KBM-7 (cell line): ENCODE results near the gene MAD1L1.
"Not testable (repeated sequence)": the region's sequence is repeated elsewhere in the genome, so short reads cannot be mapped to it uniquely, and the experiment has no call there.

Source experiments
- DNase-seq: peaks from one replicate; pipeline ENCODE4 v3.0.0-alpha.2; 2015
- in situ Hi-C: fragments of 300-500 bp; cut with MboI; formaldehyde crosslinking; loops from 2 replicates; pipeline ENCODE4 v1.14.3; 2020; ENCODE audit warnings: low sequenced_read_pairs, low pct_unique_long_range_greater_than_20kb, mixed read lengths

The MAD1L1 gene

DNA sequence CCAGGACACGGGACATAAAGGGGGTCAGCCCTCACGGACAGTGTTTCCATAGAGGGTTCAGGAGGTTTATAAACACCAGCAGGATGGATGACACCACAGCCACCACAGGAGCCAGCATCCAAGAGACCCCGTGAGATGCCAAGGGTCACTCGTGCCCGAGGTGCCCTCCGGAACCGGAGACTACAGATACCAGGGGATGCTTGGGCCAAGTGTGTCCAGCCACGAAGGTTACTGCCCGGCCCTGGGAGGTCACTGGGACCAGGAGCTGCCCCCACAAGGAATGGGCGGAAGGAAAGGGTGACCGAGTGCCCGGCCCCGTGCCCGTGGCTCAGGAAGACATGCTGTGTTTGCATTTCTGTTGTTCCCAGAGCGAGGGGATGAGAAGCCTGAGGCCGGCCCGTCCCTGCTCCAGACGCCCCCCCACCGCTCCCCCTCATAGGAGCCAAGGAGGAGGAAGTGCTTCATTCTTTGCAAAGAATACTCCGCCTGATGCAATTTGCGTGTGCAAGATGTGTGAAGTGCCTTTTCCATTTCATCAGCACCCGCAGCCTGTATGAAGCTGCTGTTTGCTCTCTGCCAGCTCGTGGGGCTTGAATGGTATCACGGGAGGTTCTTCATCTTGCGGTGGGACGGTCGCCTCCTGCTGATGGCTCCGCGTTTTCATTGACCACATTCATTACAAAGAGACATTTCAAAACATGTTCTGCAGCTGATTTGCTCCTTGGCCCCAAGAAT, 386.2 kb downstream of the MAD1L1 start:
- no peak for DNase-seq
- in situ Hi-C loops, result no loop called here

DNA sequence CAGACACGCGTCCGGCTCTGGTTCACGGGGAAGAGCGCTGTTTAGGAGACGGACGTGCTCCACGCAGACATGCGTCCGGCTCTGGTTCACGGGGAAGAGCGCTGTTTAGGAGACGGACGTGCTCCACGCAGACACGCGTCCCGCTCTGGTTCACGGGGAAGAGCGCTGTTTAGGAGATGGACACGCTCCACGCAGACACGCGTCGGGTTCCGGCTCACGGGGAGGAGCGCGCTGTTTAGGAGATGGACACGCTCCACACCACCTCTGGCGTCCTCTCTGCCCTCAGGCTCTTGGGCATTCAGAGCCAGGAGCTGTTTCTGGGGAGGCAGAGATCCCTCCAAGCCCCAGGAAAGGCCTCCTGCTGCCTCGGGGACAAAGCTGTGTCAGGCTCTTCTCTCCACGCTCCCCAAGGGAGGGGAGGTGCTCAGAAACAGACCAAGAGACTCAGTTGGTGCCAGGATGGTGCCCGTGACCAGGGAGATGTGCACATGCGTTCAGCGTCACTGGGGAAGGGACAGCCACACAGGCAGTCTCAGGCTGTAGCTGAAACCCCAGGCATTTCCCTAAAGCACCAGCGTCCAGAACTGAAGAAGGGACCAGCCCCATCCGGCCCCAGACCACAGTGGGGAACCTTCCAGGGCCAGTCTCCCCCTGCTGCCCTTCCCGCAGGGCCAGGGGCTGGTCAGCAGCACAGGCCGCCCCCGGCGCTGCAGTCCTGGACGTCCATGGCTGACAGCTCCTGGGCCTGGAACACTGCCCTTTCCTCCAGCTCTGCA, 387.0 kb downstream of the MAD1L1 start:
- DNase-seq, result no peak
- in situ Hi-C loops, result no loop called here

DNA sequence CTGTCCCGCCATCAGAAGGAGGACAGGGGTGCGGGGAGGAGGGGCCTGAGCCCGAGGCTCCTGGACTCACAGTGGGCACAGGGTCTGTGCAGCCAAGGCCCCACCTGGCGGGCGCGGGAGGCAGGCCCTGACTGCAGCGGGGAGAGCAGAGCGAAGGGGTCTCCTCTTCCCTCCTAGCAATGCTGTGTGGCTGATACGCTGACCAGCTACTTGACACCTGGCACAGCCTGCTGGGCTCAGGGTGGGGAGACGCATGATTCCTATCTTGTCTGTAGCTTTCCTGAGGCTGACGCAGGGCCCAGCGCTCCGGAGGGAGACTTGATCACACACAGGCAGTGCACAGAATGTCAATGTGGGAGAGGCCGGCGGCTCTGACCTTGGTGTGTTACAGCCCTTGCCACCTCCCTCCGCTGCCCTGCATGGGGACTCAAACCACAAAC, 387.8 kb downstream of the MAD1L1 start:
- in situ Hi-C loops, result no loop called here
- DNase-seq, result no peak

DNA sequence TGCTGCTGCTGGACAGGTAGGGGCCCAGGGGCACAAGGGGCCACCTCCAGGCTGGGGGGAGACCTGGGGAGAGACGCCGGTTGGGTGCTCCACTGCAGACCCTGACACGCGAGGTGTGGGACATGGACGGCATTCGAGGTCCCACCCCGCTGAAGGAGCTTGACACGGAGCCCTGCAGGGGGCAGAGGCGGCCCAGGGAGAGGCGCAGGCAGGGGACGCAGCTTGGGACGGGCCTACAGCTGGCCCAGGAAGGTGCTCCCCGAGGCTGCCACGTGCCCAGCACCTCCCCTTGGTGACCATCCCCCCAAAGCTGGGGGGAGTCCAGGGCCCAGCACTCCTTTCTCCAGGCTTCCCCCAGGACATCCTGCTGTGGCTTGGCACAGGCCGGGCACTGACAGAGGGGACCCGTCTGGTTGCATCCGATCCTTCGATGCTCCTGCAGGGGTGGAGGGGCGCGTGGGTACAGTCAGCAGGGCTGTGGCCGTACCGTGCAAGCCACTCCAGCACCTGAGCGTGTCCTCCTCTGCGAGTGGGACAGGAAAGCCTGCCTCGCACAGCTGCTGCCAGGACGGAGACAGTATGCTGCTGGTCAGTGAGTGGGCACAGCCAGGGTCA, 388.3 kb downstream of the MAD1L1 start:
- in situ Hi-C loops, result no loop called here
- no peak for DNase-seq

DNA sequence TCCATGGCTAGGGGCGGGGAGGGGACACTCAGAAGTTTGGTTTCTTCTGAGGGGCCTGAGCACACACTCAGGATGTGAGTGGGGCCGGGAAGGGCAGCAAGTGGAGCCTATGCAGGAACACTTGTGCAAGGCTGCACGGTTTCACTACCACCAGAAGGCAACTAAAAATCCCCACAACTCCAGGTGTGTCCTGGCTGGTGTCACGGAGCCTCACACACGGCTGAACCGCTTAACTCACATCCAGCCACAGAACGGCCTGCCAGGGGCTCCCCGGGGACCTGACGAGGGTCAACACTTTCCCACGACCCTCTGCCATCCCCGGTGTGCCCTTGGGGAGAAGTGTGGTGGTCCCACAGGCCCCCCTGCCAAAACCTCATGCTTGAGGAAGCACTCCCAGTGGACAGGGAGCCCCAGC, 388.8 kb downstream of the MAD1L1 start:
- in situ Hi-C loops, result no loop called here
- no peak for DNase-seq

DNA sequence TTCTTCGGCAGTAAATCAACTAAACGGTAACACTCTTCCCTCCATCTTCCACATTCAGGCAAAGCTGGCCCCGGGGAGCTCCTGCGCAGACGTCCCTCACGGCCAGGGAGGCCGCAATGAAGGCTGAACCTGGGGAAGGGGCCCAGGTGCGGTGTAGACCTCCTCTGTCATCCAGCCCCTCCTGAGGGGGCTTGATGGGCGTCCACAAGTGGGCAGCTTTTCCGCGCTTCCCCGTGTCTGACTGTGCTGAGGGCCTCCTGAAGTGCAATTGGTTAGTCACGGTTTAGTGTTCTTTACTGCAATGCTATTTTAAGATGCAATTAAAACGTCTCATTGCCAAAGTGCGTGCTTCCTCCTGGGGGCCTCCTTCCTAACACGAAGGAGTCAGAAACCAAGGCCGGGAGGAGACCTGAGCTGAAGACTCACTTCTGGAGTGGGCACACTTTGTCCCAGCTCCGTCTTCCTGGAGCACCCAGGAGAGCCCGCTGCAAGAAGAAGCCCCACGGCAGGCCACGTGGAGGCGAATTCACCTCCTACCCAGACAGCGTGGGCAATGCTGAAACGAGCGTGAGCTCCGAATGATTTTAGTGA, 389.4 kb downstream of the MAD1L1 start:
- DNase-seq, result peak; percentile 83
- in situ Hi-C loops, result no loop called here

DNA sequence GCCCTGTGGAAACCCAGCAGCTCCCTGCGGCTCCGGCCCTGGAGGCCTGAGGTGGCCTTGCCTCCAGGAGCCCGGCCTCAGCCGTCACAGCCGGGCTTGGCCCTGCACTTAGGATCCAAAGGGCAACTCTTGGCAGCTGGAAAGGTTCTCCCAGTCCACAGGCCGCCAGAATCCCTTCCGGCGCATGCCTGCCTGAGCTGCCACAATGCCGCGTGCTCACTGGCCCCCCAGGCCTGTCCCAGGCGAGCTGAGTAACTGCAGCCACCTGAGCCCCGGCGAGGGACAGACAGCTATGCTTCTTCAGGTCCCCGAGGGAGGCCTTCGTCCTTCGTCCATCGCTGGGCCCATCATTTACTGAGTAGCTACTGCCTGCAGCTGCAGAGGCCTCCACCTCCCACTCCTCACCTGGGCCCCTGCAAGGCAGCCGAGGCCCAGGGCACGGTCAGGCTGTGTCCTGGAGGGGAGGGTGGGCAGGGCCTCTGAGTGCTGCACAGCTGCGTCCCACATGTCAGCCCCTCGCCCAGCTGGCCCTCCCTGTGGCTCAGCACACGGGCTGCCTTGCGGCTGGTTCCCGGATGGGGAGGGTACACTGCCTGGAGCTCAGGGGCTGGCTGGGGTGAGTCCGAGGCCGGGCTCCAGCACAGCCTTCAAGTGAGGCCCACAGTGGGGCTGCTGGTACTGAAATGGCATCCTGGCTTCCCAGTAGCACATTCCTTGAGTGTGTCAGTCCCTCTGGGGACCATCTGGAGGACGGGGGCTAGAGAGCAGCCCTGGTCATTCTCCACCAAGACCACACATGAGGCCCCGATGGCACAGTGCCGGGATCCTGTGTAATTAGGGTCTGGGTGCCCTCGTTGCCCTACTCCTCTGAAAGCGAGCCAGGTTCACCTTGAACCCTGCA, 390.2 kb downstream of the MAD1L1 start:
- in situ Hi-C loops, result no loop called here
- no peak for DNase-seq

DNA sequence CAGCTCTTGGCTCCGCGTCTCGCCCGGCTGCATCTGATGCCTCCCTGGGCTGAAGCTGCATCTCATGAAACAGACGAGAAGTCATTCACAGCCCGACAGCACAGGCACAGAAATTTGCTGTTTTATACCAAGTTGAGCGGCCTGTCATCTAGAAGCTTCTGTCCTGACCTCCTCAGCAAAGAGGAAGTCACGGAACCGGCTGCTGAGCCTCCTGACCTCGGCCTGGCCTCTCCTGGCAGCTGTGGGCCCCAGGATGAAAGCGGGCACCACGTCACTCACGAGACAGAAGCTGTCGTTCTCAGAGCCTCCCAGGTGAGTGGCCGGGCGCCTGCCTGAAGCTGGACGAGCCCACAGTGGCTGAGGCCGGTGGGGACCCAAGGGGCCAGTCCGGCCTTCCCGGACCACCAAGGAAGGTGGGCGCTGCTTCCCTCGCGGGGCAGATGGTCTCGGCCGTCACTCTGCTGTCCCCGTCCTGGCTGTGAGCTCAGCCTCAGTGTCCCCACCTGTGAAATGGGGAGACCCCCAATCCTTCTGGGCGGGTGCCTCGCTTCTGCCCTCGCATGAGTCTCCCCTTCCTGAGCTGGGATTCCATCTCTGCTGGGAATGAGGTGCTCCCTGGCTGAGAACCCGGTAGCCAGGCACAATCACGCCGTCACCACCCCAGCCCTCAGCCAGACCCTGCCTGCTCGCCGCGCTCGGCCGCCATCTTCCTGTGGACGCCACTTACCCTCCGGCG, 391.3 kb downstream of the MAD1L1 start:
- DNase-seq, result peak; percentile 34
- in situ Hi-C loops, result not testable (repeated sequence)

DNA sequence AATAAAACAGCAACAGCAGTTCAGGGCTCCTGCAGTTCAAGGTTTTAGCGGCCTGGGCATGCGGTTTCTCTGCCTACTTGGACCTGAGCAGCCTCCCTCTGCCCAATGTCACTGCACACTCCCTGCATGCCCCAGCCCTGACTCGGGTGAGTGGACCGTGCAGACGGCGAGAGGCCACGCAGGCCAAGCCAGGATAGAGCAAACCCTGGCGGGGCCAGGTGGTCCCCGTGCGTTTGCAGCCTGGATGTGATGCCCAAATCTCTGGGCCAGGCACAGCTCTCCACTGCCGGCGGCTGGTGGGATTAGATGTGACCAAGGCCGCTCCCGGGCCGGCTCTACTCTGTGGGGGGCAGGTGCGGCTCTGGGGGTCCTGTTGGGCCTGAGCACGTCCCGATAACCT, 392.0 kb downstream of the MAD1L1 start:
- DNase-seq, in situ Hi-C loops: not testable (repeated sequence)

DNA sequence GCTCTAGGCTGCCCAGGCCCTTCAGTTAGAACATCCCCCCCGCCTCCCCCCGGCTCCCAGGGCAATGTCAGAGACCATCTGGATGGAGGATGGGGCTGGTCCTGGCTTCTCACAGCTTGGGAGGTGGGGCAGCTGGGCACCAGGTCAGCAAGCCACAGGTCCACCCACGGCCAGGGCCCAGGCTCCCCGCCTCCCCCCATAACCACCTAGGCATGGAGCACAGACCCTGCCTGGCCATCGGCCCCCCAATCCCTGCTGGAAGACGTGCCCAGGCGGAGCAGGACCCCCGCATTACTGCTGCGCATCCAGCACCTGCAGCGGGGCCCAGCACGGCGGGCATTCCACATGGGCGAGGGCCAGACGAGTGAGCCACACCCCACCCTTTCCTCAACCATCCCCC, 393.0 kb downstream of the MAD1L1 start:
- no peak for DNase-seq
- in situ Hi-C loops, result no loop called here

DNA sequence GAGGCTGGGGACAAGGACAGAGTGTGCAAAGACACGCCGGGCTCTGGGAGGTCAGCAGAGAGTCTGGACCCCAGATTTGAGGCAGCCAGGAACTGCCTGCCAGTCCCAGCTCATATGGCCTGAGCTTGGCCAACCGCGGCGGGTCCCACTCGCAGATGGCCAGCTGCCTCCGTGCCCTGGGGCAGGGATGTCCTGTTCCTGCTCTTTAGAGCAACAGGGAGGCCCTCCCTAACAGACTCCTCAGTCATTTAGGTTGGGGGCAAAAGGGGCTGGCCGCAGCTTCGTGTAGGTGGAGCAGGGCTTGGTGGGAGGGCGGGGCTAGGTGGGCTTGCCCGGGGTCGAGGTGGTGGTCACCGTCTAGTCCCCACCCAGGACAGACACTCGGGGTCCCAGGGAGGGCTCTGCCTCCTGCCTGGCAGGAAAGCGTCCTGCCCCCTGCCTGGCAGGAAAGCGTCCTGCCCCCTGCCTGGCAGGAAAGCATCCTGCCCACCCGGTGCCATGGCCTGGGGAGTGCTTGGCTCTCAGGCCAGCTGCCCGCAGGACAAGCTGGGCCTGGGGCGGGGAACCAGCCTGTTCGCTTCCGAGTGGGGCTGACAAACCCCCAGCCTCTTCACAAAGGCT, 393.7 kb downstream of the MAD1L1 start:
- DNase-seq, in situ Hi-C loops: not testable (repeated sequence)

DNA sequence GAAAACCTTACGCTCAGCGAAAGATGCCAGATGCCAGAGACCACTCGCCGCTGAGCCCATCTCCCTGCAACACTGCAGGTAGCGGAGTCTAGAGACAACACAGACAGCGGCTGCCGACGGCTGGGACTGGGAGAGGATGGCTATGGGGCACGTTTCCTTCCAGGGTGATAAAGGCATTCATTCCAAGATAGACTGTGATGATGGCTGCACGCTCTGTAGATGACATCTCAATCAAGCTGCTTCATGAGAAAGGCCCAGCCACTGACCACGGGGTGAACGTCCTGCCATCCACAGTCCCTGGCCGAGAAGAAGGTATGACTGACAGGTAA, 394.2 kb downstream of the MAD1L1 start:
- DNase-seq, in situ Hi-C loops: not testable (repeated sequence)

DNA sequence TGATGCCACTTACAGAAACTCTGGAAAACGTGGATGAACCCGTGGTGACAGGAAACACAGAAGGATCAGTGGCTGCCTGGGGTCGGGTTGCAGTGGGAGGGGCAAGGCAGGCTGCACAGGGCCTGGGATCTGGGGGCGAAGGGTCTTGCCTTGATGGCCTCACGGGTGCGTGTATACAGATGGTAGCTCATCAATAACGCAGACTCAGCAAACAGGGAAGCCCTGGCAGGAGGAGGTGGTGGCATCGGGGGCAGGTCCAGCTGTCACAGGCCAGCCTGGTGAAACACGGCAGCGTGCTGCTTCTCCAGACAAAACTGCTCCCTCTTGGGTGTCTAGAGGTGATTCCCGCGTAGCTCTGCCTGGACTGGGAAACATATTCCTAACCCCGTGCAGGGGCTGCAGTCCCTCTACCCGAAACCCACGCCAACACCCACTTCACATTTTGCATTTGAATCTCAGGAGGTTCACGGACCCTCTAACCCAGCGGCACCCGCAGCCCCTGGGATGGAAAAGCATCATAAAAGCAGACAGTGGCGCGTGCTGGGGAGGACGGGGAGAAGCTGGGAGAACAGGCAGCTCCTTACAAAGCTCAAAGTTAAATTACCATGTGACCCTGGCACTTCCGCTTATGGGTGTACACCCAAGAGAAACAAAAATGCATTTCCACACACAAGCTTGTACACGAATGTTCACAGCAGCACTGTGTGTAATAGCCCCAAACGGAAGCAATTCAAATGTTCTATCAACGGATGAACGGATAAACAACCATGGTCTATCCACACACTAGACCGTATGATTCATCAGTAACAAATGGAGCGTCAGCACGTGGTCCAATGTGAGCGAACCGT, 394.8 kb downstream of the MAD1L1 start:
- DNase-seq, in situ Hi-C loops: not testable (repeated sequence)

DNA sequence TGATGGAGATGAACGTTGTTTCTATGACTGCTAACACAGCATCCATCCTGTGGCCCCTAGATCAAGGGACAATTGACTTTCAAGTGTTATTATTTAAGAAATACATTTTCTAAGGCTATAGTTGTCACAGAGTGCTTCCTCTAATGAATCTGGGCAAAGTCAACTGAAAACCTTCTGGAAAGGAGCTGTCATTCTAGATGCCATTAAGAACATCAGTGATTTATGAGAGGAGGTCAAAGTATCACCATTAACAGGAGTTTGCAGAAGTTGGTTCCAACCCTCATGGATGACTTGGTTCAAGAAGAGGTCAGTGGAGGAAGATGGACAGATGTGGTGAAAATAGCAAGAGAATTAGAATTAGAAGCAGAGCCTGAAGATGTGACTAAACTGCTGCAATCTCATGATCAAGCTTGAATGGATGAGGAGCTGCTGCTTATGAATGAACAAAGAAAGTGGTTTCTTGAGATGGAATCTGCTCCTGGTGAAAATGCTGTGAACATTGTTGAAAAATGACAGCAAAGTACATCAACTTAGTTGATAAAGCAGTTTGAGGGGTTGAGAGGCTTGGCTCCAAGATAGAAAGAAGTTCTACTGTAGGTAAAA, 400.7 kb downstream of the MAD1L1 start:
- in situ Hi-C loops, DNase-seq: not testable (repeated sequence)

DNA sequence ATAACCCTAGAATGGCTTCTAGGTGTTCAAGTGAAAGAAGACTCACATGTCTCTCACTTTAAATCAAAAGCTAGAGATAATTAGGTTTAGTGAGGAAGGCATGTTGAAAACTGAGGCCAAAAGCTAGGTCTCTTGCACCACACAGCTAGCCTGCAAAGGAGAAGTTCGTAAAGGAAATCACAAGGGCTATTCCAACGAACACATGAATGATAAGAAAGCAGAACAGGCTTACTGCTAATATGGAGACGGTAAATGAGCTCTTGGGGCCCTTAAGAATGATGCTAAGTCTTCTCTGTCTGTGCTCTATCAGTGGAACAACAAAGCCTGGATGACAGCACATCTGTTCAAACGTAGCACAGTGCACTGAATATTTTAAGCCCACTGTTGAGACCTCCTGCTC, 401.3 kb downstream of the MAD1L1 start:
- DNase-seq, in situ Hi-C loops: not testable (repeated sequence)

DNA sequence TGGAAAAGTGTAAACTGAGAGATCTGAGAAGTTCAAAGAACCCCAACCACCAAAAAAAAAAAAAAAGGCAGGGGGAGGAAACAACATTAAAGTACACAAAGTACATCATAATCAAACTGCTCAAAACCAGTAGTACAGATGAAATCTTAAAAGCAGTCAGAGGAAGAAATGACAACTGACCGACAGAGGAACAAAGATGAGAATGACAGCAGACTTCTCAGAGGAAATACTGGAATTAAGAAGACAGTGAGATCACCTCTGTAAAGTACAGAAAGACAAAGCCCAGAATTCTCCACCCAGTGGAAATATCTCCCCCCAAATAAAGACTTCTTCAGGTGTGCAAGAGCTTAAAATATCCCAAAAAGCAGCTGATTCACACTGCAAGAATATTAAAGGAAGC, 403.1 kb downstream of the MAD1L1 start:
- DNase-seq, in situ Hi-C loops: not testable (repeated sequence)

DNA sequence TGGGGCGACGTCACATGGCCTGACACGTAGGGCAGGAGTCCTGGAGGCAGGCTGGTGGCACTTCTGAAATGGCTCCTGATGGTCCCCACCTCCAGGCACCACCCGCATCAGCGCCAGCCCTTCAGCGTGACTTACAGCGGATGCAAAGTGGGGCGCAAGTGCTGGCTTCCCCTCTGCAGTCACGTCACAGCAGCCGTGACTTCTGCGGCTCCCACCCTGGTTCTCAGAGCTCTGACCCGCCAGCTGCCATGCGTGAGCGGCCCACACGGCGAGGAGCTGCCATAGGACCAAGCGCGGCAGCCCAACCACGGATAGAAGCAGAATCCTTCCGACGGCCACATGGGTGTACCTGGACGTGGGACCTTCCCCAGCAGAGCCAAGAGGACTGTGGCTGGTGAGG, 403.6 kb downstream of the MAD1L1 start:
- in situ Hi-C loops, result no loop called here
- no peak for DNase-seq
